ENCODE data around the gene RPL32. TPM values are rescaled to one million over a fixed set of nuclear protein-coding genes. Genes with fewer than 3 reads are reported as not detected.

RPL32 gene
- total and polyA plus RNA-seq, 2 donors (not counting 3 experiments of a cell fraction or from before 2014, with no cell fraction given): 1,075 to 1,588 TPM

DNA sequence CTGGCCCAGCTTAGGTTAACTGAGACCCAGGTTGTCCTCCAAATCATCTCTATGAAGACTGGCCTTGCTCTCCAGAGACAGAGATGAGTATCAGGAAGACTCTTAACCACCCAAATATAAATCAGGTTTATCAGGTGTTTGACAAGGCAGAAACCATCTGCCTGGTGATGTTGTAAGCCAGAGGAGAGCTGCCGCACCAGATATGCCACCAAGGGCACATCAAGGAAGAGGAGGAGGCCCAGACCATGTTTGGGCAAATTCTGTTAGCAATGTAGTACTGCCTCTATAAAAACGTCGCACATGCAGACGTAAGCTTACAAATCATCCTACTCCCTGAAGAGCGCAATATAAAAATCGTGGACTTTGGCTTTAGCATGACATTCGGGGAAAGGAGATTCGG lies 21.0 kb upstream of the RPL32 start:
- Histone ChIP-seq H3K79me2 (ENCODE audit: control insufficient read depth, insufficient read depth, low read length) (no peaks in the 10 kb centered on the region), H3K27me3 (ENCODE audit: control insufficient read depth in 2 of 2, insufficient read depth in 2 of 2, low read length in 2 of 2) (peaks cover 0 to 2% of the 10 kb centered on the region in 2 experiments), H3K9ac (replicated peaks; ENCODE audit: extremely low read depth, insufficient read depth, low read length) (no peak overlapping the region), H3K9me3 (replicated peaks; ENCODE audit: control insufficient read depth, insufficient read depth, low read length) (no peaks in the 10 kb centered on the region), H3K9me1 (replicated peaks; ENCODE audit: control insufficient read depth, extremely low read depth, insufficient read depth, low read length) (no peaks in the 10 kb centered on the region), H3K4me3 (replicated peaks in 1 of 3; ENCODE audit: insufficient read depth in 1 of 3, low read depth in 1 of 3, low read length in 3 of 3) (no peak overlapping the region), H3K27ac (ENCODE audit: insufficient read depth, low read depth, low read length) (no peak overlapping the region), H2AFZ (ENCODE audit: low read depth, low read length) (no peak overlapping the region), H3K36me3 (ENCODE audit: control insufficient read depth in 2 of 2, extremely low read depth in 1 of 2, insufficient read depth in 2 of 2, low read length in 2 of 2) (no peaks in the 10 kb centered on the region), H3K4me1 (ENCODE audit: control insufficient read depth, extremely low read depth, insufficient read depth, low read length) (peaks cover 3% of the 10 kb centered on the region), H4K20me1 (replicated peaks; ENCODE audit: control insufficient read depth, extremely low read depth, insufficient read depth, low read length) (no peaks in the 10 kb centered on the region), H3K4me2 (ENCODE audit: insufficient read depth, low read length) (no peak overlapping the region)
- BruUV-seq (replicated peaks): no TSS peak
- dilution Hi-C loops (cut with MboI; ENCODE audit: extremely low pct_ligation_motif_present, low sequenced_read_pairs): no loop called here
- intact Hi-C loops (cut with micrococcal nuclease): no loop called here
- POLR2A ChIA-PET: no interaction called here
- no peak for DNase-seq (ENCODE audit: low read depth, low spot score)
- CTCF ChIA-PET: interaction anchor here (0.8 to 2.1 kb wide), 3 partner anchors 21 to 133 kb away, joined by 3 to 9 read pairs (median 3); partner anchors contain the start of gene RPL32
- TF ChIP-seq GATA2 (IDR thresholded peaks at IDR 0.05; ENCODE audit: insufficient read depth, insufficient read length, low read depth, low read length) (no peak), POLR2AphosphoS5 (IDR thresholded peaks at IDR 0.05; ENCODE audit: insufficient read depth, low read depth, low read length) (no peak), JUN (IDR thresholded peaks at IDR 0.05; ENCODE audit: borderline replicate concordance, insufficient read depth, insufficient read length, low read depth) (no peak), EZH2 (IDR thresholded peaks at IDR 0.05; ENCODE audit: borderline replicate concordance, low read depth, low read length, severe bottlenecking) (no peak), MYC (IDR thresholded peaks at IDR 0.05; ENCODE audit: low read depth, low read length) (no peak), FOS (IDR thresholded peaks at IDR 0.05; ENCODE audit: borderline replicate concordance, insufficient read depth, low read length) (no peak), POLR2A (IDR thresholded peaks at IDR 0.05; ENCODE audit: low read depth, low read length) (no peak)
- TF ChIP-seq, protein P1, sequence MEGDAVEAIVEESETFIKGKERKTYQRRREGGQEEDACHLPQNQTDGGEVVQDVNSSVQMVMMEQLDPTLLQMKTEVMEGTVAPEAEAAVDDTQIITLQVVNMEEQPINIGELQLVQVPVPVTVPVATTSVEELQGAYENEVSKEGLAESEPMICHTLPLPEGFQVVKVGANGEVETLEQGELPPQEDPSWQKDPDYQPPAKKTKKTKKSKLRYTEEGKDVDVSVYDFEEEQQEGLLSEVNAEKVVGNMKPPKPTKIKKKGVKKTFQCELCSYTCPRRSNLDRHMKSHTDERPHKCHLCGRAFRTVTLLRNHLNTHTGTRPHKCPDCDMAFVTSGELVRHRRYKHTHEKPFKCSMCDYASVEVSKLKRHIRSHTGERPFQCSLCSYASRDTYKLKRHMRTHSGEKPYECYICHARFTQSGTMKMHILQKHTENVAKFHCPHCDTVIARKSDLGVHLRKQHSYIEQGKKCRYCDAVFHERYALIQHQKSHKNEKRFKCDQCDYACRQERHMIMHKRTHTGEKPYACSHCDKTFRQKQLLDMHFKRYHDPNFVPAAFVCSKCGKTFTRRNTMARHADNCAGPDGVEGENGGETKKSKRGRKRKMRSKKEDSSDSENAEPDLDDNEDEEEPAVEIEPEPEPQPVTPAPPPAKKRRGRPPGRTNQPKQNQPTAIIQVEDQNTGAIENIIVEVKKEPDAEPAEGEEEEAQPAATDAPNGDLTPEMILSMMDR (IDR thresholded peaks at IDR 0.05; ENCODE audit: extremely low read depth in 1 of 2, insufficient read depth in 1 of 2, low read depth in 1 of 2, low read length in 2 of 2): no peak
- TF ChIP-seq, protein P2, sequence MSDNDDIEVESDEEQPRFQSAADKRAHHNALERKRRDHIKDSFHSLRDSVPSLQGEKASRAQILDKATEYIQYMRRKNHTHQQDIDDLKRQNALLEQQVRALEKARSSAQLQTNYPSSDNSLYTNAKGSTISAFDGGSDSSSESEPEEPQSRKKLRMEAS (IDR thresholded peaks at IDR 0.05; ENCODE audit: insufficient read depth, insufficient read length): no peak
- FAIRE-seq: no peak

Measured in endothelial cell of umbilical vein (primary cell).